ENCODE data around the gene GMFB. TPM values are rescaled to one million over a fixed set of nuclear protein-coding genes. Genes with fewer than 3 reads are reported as not detected.

The GMFB gene
- total RNA-seq, 4 donors from 2014 or later, result 39.5 to 169 (median 45.7) TPM

DNA sequence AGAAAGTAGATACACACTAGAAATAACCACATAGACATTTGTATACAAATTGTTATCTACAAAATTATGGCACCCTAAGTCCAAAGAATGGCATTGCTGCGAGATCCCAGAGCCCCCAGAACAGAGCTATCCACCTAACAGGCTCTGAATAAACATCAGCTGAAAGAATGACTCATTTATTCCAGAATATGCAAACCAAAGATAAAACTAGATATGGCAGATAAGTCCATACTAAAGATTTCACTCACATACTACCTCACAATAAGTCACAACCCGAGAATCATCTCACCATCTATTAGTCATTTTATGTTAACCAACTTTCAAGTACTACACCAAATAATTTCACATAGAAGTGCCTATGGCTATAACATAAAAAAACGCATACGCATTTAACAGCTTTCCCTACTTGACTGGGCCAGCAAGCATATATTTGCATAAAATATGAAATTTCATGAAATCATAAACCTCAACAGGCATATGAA lies 53.2 kb downstream of the GMFB start:
- no peak for DNase-seq
- Histone ChIP-seq H3K4me3 (no peak overlapping the region), H3K36me3 (no peaks in the 10 kb centered on the region), H3K27me3 (no peaks in the 10 kb centered on the region), H3K9me3 (no peaks in the 10 kb centered on the region), H3K4me1 (peaks cover 0 to 4% of the 10 kb centered on the region in 2 donors), H3K27ac (peak overlapping the region in 1 of 2 donors; percentile 35)
- TF ChIP-seq, protein P1, sequence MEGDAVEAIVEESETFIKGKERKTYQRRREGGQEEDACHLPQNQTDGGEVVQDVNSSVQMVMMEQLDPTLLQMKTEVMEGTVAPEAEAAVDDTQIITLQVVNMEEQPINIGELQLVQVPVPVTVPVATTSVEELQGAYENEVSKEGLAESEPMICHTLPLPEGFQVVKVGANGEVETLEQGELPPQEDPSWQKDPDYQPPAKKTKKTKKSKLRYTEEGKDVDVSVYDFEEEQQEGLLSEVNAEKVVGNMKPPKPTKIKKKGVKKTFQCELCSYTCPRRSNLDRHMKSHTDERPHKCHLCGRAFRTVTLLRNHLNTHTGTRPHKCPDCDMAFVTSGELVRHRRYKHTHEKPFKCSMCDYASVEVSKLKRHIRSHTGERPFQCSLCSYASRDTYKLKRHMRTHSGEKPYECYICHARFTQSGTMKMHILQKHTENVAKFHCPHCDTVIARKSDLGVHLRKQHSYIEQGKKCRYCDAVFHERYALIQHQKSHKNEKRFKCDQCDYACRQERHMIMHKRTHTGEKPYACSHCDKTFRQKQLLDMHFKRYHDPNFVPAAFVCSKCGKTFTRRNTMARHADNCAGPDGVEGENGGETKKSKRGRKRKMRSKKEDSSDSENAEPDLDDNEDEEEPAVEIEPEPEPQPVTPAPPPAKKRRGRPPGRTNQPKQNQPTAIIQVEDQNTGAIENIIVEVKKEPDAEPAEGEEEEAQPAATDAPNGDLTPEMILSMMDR (IDR thresholded peaks at IDR 0.05), result no peak
- TF ChIP-seq POLR2A (IDR thresholded peaks at IDR 0.05), result no peak
- intact Hi-C loops (cut with DNase I; ENCODE audit: low total_unique reads), result no loop called here

DNA sequence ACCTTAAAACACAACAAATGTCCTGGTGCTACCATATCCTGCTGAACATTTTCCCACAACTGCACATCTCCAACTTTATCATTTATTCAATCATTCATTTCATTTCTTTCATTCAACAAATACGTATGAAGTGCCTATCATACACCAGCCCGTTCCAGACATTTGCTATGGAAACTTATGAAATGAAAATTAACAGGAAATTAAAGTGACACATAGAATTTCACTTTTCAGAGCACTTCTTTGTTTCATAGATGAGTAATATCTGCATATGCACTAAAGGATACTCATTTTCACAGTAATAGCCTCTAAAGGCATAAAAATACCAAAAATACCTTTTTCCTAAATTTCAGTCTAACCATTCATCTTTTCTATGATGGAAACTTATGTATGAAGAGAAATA lies 60.3 kb downstream of the GMFB start:
- Histone ChIP-seq H3K4me3 (no peak overlapping the region), H3K9me3 (no peaks in the 10 kb centered on the region), H3K27ac (no peak overlapping the region), H3K27me3 (no peaks in the 10 kb centered on the region), H3K36me3 (no peaks in the 10 kb centered on the region), H3K4me1 (no peaks in the 10 kb centered on the region)
- TF ChIP-seq POLR2A (IDR thresholded peaks at IDR 0.05), result no peak
- TF ChIP-seq, protein P1 (IDR thresholded peaks at IDR 0.05), result no peak
- intact Hi-C loops (cut with DNase I; ENCODE audit: low total_unique reads), result no loop called here
- no peak for DNase-seq

DNA sequence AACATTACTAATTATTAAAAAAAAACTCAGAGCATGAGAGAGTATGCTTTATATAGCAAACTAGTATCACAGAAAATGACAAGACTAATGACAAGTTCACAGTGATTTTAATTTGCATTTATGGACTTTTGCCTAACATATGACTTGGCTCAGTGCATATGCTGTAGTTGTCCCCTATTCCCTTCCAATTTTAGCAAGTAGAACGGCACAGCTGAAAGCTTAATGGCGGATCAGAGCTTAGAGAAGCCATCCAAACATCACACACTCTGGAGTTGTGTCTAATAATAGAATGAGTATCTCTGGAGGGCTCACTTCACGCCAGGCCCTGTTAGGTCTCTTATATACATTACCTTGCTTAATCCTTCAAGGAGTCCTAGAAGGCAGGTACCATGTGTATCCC lies 60.9 kb downstream of the GMFB start:
- no peak for TF ChIP-seq POLR2A (IDR thresholded peaks at IDR 0.05)
- TF ChIP-seq, protein P1 (IDR thresholded peaks at IDR 0.05), result no peak
- H3K36me3 ChIP-seq, result no peaks in the 10 kb centered on the region

DNA sequence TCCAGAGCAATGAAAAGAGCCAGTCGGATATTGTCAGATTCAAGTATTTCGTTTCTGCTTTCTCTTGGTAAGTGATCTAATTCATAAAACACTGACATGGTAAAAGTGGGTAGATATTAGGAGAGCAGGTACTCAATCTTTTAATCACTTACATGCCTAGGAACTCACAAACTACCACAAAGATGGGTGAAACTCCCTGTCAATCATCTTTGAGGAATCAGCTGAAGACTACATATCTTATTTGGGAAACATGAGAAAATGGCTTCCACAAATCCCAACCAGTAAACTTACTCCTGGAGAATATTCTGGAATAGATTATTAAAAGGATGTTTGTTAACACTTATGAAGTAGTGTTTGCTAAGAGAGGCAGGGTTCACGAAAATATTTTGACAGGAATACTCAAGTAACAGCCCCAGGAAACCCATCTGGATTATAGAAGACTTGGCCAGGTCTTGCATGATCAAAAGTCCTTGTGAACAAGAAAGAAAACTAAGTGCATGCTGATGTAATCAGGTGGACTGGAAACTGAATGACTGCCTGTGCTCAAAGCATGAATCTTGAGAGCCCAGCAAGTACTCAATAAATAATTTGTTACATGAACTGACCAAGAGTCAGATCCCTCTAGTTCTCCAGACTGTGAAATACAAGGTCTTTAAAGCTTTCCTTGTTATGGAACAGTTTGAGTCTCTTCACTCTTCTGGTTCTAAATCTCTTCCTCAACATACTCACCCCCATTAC lies 63.1 kb downstream of the GMFB start:
- Histone ChIP-seq H3K36me3 (no peaks in the 10 kb centered on the region), H3K9me3 (no peaks in the 10 kb centered on the region), H3K4me1 (no peaks in the 10 kb centered on the region), H3K4me3 (no peak overlapping the region), H3K27ac (no peak overlapping the region), H3K27me3 (no peaks in the 10 kb centered on the region)
- no peak for TF ChIP-seq POLR2A (IDR thresholded peaks at IDR 0.05)
- TF ChIP-seq, protein P1 (IDR thresholded peaks at IDR 0.05), result no peak
- no peak for DNase-seq
- intact Hi-C loops (cut with DNase I; ENCODE audit: low total_unique reads), result no loop called here

More for the DNA sequence above, 60.9 kb downstream of the GMFB start:
- intact Hi-C loops (cut with DNase I; ENCODE audit: low total_unique reads), result no loop called here
- H3K9me3 ChIP-seq, result no peaks in the 10 kb centered on the region
- no peak for DNase-seq
- H3K27me3 ChIP-seq, result no peaks in the 10 kb centered on the region
- H3K27ac ChIP-seq, result no peak overlapping the region
- no peaks in the 10 kb centered on the region for H3K4me1 ChIP-seq
- H3K4me3 ChIP-seq, result no peak overlapping the region

DNA sequence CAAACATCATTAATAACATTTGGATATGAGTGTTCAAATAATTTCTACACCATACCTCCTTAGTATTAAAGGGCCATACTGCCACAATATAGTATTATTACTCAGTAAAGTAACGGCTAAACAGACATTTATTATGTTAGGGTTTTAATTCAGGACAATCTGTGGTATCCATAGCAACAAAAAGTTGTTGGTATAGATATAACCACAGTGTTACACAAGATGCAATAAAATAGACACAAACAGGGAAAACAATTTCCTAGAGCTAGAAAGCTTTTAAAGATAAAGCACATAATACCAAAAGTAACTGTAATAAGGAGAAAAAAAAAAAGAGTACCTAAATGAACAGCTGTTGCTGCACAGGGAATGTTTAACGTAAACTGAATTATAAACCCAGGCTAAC lies 63.7 kb downstream of the GMFB start:
- Histone ChIP-seq H3K36me3 (no peaks in the 10 kb centered on the region), H3K27ac (no peak overlapping the region), H3K4me1 (no peaks in the 10 kb centered on the region), H3K4me3 (no peak overlapping the region), H3K27me3 (no peaks in the 10 kb centered on the region), H3K9me3 (no peaks in the 10 kb centered on the region)
- intact Hi-C loops (cut with DNase I; ENCODE audit: low total_unique reads), result no loop called here
- no peak for DNase-seq
- no peak for TF ChIP-seq POLR2A (IDR thresholded peaks at IDR 0.05)
- TF ChIP-seq, protein P1 (IDR thresholded peaks at IDR 0.05), result no peak
